Vagina (tissue), 2 donors: Measurements from ENCODE around the gene ADGRV1. TPM values are rescaled to one million over a fixed set of nuclear protein-coding genes. Genes with fewer than 3 reads are reported as not detected.
"Not testable (repeated sequence)": the region's sequence is repeated elsewhere in the genome, so short reads cannot be mapped to it uniquely, and the experiment has no call there.

Experiments
- DNase-seq, 2 donors: peaks; one replicate each; pipeline ENCODE4 v3.0.0-alpha.2; 2017; ENCODE audit errors: extremely low spot score in 2 of 2
- H3K27ac ChIP-seq: fragments of 200-600 bp; sonication (generic); one replicate; pipeline ENCODE4 v1.5.1; 2019
- H3K27me3 ChIP-seq: fragments of 200-600 bp; sonication (generic); one replicate; pipeline ENCODE4 v1.5.1; 2019
- H3K36me3 ChIP-seq, 2 donors: fragments of 200-600 bp; sonication (generic); one replicate each; pipeline ENCODE4 v1.5.1; 2017 to 2019
- H3K4me1 ChIP-seq: fragments of 200-600 bp; sonication (generic); one replicate; pipeline ENCODE4 v1.5.1; 2019
- H3K4me3 ChIP-seq, 2 donors: fragments of 200-600 bp; sonication (generic); 1 replicate in 1 of 2; 2 replicates in 1 of 2; pipeline ENCODE4 v1.5.1; 2016 to 2019
- H3K9me3 ChIP-seq: fragments of 200-600 bp; sonication (generic); one replicate; pipeline ENCODE4 v1.5.1; 2019
- CTCF ChIP-seq, 3 experiments: fragments of 450-650 bp in 2 of 3; fragments of 200-600 bp in 1 of 3; sonication (generic) in 1 of 3; IDR thresholded peaks; one replicate each; pipeline ENCODE4 v1.5.1; 2017 to 2019; ENCODE audit warnings: antibody characterized with exemption in 3 of 3, mild to moderate bottlenecking in 2 of 3, moderate library complexity in 2 of 3
- POLR2A ChIP-seq, 2 donors: fragments of 450-650 bp; IDR thresholded peaks; one replicate each; pipeline ENCODE4 v1.6.1; 2017; ENCODE audit warnings: antibody characterized with exemption in 2 of 2, mild to moderate bottlenecking in 2 of 2, moderate library complexity in 2 of 2
- POLR2AphosphoS5 ChIP-seq, 2 donors: sonication (generic); formaldehyde crosslinking; IDR thresholded peaks; one replicate each; pipeline ENCODE4 v1.9.0; 2017; ENCODE audit warnings: antibody characterized with exemption in 2 of 2, mild to moderate bottlenecking in 2 of 2, low read depth in 1 of 2; ENCODE audit not compliant: insufficient read depth in 1 of 2
- intact Hi-C: fragments of 100-400 bp; cut with DNase I; formaldehyde crosslinking; loops from one replicate; pipeline ENCODE4 v1.15.1; 2023
- total RNA-seq: library from RNA; depleted of rRNA; stranded (reverse); fragments of >200 nt; gene quantifications from one replicate; pipeline ENCODE4 v1.2.3, GENCODE V29; 2016

The ADGRV1 gene
- total RNA-seq, 1 donor from 2014 or later, result 10.6 TPM

GRCh38 chr5:90675222-90675621 lies 116.6 kb downstream of the ADGRV1 start:
- no peak for DNase-seq
- H3K27me3 ChIP-seq, result no peaks in the 10 kb centered on the region
- H3K4me1 ChIP-seq, result no peaks in the 10 kb centered on the region
- no peak overlapping the region for H3K27ac ChIP-seq
- H3K4me3 ChIP-seq, result no peak overlapping the region
- TF ChIP-seq CTCF (IDR thresholded peaks at IDR 0.05), result no peak
- TF ChIP-seq POLR2A (IDR thresholded peaks at IDR 0.05), result no peak
- TF ChIP-seq POLR2AphosphoS5 (IDR thresholded peaks at IDR 0.05; ENCODE audit: insufficient read depth in 1 of 2, low read depth in 1 of 2), result no peak
- no peaks in the 10 kb centered on the region for H3K9me3 ChIP-seq
- intact Hi-C loops, result no loop called here
- H3K36me3 ChIP-seq, result no peaks in the 10 kb centered on the region

GRCh38 chr5:90680921-90681563 lies 122.4 kb downstream of the ADGRV1 start:
- no peak overlapping the region for H3K4me3 ChIP-seq
- no peak overlapping the region for H3K27ac ChIP-seq
- no peak for TF ChIP-seq POLR2A (IDR thresholded peaks at IDR 0.05)
- TF ChIP-seq CTCF (IDR thresholded peaks at IDR 0.05), result no peak
- TF ChIP-seq POLR2AphosphoS5 (IDR thresholded peaks at IDR 0.05; ENCODE audit: insufficient read depth in 1 of 2, low read depth in 1 of 2), result no peak
- H3K36me3 ChIP-seq, result no peaks in the 10 kb centered on the region
- intact Hi-C loops, result no loop called here
- H3K27me3 ChIP-seq, result no peaks in the 10 kb centered on the region
- no peaks in the 10 kb centered on the region for H3K9me3 ChIP-seq
- no peak for DNase-seq
- no peaks in the 10 kb centered on the region for H3K4me1 ChIP-seq

GRCh38 chr5:90682278-90682677 lies 123.7 kb downstream of the ADGRV1 start:
- H3K27me3 ChIP-seq, result no peaks in the 10 kb centered on the region
- intact Hi-C loops, result no loop called here
- H3K4me1 ChIP-seq, result no peaks in the 10 kb centered on the region
- no peaks in the 10 kb centered on the region for H3K36me3 ChIP-seq
- H3K9me3 ChIP-seq, result no peaks in the 10 kb centered on the region
- TF ChIP-seq CTCF (IDR thresholded peaks at IDR 0.05) (no peak), POLR2AphosphoS5 (IDR thresholded peaks at IDR 0.05; ENCODE audit: insufficient read depth in 1 of 2, low read depth in 1 of 2) (no peak), POLR2A (IDR thresholded peaks at IDR 0.05) (no peak)
- no peak overlapping the region for H3K27ac ChIP-seq
- H3K4me3 ChIP-seq, result no peak overlapping the region
- DNase-seq, result no peak

- Histone ChIP-seq H3K4me1 (no peaks in the 10 kb centered on the region), H3K9me3 (no peaks in the 10 kb centered on the region), H3K4me3 (no peak overlapping the region), H3K27me3 (no peaks in the 10 kb centered on the region), H3K27ac (no peak overlapping the region), H3K36me3 (no peaks in the 10 kb centered on the region)
- no peak for DNase-seq
- intact Hi-C loops, result no loop called here
- TF ChIP-seq CTCF (IDR thresholded peaks at IDR 0.05), result no peak
- TF ChIP-seq POLR2A (IDR thresholded peaks at IDR 0.05), result no peak
- TF ChIP-seq POLR2AphosphoS5 (IDR thresholded peaks at IDR 0.05; ENCODE audit: insufficient read depth in 1 of 2, low read depth in 1 of 2), result no peak
Observed at GRCh38 chr5:90685425-90686022, 126.9 kb downstream of the ADGRV1 start.

- DNase-seq, intact Hi-C loops, H3K4me3 ChIP-seq, H3K27ac ChIP-seq, H3K9me3 ChIP-seq, H3K36me3 ChIP-seq, H3K27me3 ChIP-seq, H3K4me1 ChIP-seq: not testable (repeated sequence)
Observed at GRCh38 chr5:90686363-90686762, 127.8 kb downstream of the ADGRV1 start.

GRCh38 chr5:90687458-90687857 lies 128.9 kb downstream of the ADGRV1 start:
- H3K36me3 ChIP-seq, H3K27me3 ChIP-seq, H3K4me1 ChIP-seq, H3K9me3 ChIP-seq, H3K4me3 ChIP-seq, H3K27ac ChIP-seq, DNase-seq, intact Hi-C loops: not testable (repeated sequence)
